ENCODE data around the gene TEX261. TPM values are rescaled to one million over a fixed set of nuclear protein-coding genes. Genes with fewer than 3 reads are reported as not detected.

TEX261 gene
- total and polyA plus RNA-seq, 2 of the 8 experiments (the other 6 are each of a cell fraction or from before 2014, with no cell fraction given), result 25.2 to 30.1 TPM

DNA sequence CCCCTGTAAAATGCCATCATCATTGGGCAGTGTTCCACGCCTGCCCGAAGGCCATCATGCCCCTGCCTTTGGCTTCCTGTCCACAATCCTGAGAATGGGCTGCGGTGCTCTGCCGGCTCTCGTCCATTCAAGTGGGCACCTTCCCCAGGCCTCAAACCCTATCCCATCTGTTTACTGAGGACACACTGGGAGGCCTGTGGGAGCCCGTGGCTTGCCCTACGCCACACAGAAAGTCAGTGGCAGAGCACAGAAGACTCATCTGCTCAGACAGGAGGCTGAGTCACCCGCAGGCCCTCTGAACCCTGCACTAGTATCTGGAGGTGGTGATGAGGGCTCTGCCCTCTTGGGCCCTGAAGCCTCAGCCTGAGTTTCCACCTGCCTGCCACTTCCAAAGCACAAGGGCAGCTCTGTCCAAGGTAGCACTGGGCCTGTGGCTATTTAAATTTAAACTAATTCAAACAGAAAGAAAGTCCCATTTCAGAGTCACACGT is 35.4 kb downstream of the TEX261 start (continued):
- TF ChIP-seq, protein P1, sequence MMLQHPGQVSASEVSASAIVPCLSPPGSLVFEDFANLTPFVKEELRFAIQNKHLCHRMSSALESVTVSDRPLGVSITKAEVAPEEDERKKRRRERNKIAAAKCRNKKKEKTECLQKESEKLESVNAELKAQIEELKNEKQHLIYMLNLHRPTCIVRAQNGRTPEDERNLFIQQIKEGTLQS (IDR thresholded peaks at IDR 0.05; ENCODE audit: insufficient read depth, low read depth, low read length), result no peak
- TF ChIP-seq SP2 (IDR thresholded peaks at IDR 0.05; ENCODE audit: low read length) (no peak), SUZ12 (IDR thresholded peaks at IDR 0.05; ENCODE audit: low read length) (no peak), CTBP2 (IDR thresholded peaks at IDR 0.05; ENCODE audit: borderline replicate concordance, insufficient read depth, insufficient read length, low read length) (no peak), GABPA (IDR thresholded peaks at IDR 0.05; ENCODE audit: borderline replicate concordance, insufficient read depth, low read length) (no peak)
- TF ChIP-seq, protein P2, sequence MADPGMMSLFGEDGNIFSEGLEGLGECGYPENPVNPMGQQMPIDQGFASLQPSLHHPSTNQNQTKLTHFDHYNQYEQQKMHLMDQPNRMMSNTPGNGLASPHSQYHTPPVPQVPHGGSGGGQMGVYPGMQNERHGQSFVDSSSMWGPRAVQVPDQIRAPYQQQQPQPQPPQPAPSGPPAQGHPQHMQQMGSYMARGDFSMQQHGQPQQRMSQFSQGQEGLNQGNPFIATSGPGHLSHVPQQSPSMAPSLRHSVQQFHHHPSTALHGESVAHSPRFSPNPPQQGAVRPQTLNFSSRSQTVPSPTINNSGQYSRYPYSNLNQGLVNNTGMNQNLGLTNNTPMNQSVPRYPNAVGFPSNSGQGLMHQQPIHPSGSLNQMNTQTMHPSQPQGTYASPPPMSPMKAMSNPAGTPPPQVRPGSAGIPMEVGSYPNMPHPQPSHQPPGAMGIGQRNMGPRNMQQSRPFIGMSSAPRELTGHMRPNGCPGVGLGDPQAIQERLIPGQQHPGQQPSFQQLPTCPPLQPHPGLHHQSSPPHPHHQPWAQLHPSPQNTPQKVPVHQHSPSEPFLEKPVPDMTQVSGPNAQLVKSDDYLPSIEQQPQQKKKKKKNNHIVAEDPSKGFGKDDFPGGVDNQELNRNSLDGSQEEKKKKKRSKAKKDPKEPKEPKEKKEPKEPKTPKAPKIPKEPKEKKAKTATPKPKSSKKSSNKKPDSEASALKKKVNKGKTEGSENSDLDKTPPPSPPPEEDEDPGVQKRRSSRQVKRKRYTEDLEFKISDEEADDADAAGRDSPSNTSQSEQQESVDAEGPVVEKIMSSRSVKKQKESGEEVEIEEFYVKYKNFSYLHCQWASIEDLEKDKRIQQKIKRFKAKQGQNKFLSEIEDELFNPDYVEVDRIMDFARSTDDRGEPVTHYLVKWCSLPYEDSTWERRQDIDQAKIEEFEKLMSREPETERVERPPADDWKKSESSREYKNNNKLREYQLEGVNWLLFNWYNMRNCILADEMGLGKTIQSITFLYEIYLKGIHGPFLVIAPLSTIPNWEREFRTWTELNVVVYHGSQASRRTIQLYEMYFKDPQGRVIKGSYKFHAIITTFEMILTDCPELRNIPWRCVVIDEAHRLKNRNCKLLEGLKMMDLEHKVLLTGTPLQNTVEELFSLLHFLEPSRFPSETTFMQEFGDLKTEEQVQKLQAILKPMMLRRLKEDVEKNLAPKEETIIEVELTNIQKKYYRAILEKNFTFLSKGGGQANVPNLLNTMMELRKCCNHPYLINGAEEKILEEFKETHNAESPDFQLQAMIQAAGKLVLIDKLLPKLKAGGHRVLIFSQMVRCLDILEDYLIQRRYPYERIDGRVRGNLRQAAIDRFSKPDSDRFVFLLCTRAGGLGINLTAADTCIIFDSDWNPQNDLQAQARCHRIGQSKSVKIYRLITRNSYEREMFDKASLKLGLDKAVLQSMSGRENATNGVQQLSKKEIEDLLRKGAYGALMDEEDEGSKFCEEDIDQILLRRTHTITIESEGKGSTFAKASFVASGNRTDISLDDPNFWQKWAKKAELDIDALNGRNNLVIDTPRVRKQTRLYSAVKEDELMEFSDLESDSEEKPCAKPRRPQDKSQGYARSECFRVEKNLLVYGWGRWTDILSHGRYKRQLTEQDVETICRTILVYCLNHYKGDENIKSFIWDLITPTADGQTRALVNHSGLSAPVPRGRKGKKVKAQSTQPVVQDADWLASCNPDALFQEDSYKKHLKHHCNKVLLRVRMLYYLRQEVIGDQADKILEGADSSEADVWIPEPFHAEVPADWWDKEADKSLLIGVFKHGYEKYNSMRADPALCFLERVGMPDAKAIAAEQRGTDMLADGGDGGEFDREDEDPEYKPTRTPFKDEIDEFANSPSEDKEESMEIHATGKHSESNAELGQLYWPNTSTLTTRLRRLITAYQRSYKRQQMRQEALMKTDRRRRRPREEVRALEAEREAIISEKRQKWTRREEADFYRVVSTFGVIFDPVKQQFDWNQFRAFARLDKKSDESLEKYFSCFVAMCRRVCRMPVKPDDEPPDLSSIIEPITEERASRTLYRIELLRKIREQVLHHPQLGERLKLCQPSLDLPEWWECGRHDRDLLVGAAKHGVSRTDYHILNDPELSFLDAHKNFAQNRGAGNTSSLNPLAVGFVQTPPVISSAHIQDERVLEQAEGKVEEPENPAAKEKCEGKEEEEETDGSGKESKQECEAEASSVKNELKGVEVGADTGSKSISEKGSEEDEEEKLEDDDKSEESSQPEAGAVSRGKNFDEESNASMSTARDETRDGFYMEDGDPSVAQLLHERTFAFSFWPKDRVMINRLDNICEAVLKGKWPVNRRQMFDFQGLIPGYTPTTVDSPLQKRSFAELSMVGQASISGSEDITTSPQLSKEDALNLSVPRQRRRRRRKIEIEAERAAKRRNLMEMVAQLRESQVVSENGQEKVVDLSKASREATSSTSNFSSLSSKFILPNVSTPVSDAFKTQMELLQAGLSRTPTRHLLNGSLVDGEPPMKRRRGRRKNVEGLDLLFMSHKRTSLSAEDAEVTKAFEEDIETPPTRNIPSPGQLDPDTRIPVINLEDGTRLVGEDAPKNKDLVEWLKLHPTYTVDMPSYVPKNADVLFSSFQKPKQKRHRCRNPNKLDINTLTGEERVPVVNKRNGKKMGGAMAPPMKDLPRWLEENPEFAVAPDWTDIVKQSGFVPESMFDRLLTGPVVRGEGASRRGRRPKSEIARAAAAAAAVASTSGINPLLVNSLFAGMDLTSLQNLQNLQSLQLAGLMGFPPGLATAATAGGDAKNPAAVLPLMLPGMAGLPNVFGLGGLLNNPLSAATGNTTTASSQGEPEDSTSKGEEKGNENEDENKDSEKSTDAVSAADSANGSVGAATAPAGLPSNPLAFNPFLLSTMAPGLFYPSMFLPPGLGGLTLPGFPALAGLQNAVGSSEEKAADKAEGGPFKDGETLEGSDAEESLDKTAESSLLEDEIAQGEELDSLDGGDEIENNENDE (IDR thresholded peaks at IDR 0.05; ENCODE audit: insufficient replicate concordance, low read length), result no peak

Measured in H1 (cell line).